HEK293 (cell line): Measurements from ENCODE around the gene STK24.

Experiments used
- EGR2 ChIP-seq: fragments of 450-650 bp; formaldehyde crosslinking; IDR thresholded peaks from 2 replicates; pipeline ENCODE4 v1.5.1; 2016; ENCODE audit warnings: low read depth, missing biosample characterization, missing genetic modification characterization
- TCF7L2 ChIP-seq: IDR thresholded peaks from 2 replicates; pipeline ENCODE4 v1.6.1; 2011; ENCODE audit warnings: low read depth, mild to moderate bottlenecking, inconsistent platforms, low read length, moderate library complexity, borderline replicate concordance
- ZFP3 ChIP-seq: fragments of 450-650 bp; formaldehyde crosslinking; IDR thresholded peaks from 2 replicates; pipeline ENCODE4 v1.5.1; 2016; ENCODE audit warnings: low read depth, missing biosample characterization, missing genetic modification characterization
- ZNF426 ChIP-seq: fragments of 450-650 bp; formaldehyde crosslinking; IDR thresholded peaks from 2 replicates; pipeline ENCODE4 v1.5.1; 2017; ENCODE audit warnings: missing biosample characterization, missing genetic modification characterization, mild to moderate bottlenecking, inconsistent platforms, moderate library complexity
- ZXDB ChIP-seq: fragments of 450-650 bp; formaldehyde crosslinking; IDR thresholded peaks from 2 replicates; pipeline ENCODE4 v1.5.1; 2016; ENCODE audit warnings: missing biosample characterization, missing genetic modification characterization
- TF ChIP-seq, protein P1 (sequence below): fragments of 450-650 bp; formaldehyde crosslinking; IDR thresholded peaks from 2 replicates; pipeline ENCODE4 v1.5.1; 2016; ENCODE audit warnings: missing biosample characterization, missing genetic modification characterization
- TF ChIP-seq, protein P2 (sequence below): fragments of 450-650 bp; formaldehyde crosslinking; IDR thresholded peaks from 2 replicates; pipeline ENCODE4 v1.5.1; 2016; ENCODE audit warnings: missing biosample characterization, missing genetic modification characterization
- TF ChIP-seq, protein P3 (sequence below): fragments of 450-650 bp; formaldehyde crosslinking; IDR thresholded peaks from 2 replicates; pipeline ENCODE4 v1.5.1; 2017; ENCODE audit warnings: missing biosample characterization, mild to moderate bottlenecking, missing genetic modification characterization, moderate library complexity
- TF ChIP-seq, protein P4 (sequence below): fragments of 450-650 bp; formaldehyde crosslinking; optimal IDR thresholded peaks from 2 replicates; pipeline ENCODE3; 2016; ENCODE audit warnings: missing biosample characterization, mild to moderate bottlenecking, missing genetic modification characterization

DNA sequence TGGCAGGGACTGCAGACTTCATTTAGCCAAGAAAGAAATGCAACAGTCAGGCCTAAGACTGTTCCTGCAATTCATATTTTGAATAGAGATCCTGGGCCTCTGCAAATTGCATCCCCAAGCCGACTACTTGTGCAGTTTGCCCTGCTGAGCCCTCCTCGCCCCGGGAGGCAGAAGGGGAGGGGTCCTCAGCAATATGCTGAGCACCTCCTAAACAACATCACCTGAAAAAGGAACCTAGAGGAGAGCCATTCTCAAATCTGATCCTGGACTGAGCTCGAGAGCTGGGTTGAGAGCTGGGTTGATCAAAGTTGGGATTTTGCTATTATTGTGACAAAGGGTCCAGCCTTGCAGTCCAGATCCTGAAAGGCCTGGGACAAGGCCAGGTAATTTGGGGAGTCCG is 129.8 kb downstream of the STK24 start:
- TF ChIP-seq ZXDB (tag by site-specific recombination): no peak
- TF ChIP-seq, protein P1, sequence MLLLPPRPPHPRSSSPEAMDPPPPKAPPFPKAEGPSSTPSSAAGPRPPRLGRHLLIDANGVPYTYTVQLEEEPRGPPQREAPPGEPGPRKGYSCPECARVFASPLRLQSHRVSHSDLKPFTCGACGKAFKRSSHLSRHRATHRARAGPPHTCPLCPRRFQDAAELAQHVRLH (tag by site-specific recombination): no peak
- TF ChIP-seq, protein P2, sequence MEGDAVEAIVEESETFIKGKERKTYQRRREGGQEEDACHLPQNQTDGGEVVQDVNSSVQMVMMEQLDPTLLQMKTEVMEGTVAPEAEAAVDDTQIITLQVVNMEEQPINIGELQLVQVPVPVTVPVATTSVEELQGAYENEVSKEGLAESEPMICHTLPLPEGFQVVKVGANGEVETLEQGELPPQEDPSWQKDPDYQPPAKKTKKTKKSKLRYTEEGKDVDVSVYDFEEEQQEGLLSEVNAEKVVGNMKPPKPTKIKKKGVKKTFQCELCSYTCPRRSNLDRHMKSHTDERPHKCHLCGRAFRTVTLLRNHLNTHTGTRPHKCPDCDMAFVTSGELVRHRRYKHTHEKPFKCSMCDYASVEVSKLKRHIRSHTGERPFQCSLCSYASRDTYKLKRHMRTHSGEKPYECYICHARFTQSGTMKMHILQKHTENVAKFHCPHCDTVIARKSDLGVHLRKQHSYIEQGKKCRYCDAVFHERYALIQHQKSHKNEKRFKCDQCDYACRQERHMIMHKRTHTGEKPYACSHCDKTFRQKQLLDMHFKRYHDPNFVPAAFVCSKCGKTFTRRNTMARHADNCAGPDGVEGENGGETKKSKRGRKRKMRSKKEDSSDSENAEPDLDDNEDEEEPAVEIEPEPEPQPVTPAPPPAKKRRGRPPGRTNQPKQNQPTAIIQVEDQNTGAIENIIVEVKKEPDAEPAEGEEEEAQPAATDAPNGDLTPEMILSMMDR (tag by site-specific recombination): no peak
- TF ChIP-seq, protein P3, sequence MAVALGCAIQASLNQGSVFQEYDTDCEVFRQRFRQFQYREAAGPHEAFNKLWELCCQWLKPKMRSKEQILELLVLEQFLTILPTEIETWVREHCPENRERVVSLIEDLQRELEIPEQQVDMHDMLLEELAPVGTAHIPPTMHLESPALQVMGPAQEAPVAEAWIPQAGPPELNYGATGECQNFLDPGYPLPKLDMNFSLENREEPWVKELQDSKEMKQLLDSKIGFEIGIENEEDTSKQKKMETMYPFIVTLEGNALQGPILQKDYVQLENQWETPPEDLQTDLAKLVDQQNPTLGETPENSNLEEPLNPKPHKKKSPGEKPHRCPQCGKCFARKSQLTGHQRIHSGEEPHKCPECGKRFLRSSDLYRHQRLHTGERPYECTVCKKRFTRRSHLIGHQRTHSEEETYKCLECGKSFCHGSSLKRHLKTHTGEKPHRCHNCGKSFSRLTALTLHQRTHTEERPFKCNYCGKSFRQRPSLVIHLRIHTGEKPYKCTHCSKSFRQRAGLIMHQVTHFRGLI: no peak
- no peak for TF ChIP-seq TCF7L2
- TF ChIP-seq ZNF426 (tag by site-specific recombination): no peak
- no peak for TF ChIP-seq ZFP3 (tag by site-specific recombination)
- TF ChIP-seq, protein P4, sequence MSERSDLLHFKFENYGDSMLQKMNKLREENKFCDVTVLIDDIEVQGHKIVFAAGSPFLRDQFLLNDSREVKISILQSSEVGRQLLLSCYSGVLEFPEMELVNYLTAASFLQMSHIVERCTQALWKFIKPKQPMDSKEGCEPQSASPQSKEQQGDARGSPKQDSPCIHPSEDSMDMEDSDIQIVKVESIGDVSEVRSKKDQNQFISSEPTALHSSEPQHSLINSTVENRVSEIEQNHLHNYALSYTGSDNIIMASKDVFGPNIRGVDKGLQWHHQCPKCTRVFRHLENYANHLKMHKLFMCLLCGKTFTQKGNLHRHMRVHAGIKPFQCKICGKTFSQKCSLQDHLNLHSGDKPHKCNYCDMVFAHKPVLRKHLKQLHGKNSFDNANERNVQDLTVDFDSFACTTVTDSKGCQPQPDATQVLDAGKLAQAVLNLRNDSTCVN (tag by site-specific recombination): no peak
- no peak for TF ChIP-seq EGR2 (tag by site-specific recombination)
